HG03565 (cell line): ENCODE measurements around the gene ICAM1.

ENCODE experiments used
- ATAC-seq: cut with Tn5 transposase; IDR thresholded peaks from one replicate; pipeline ENCODE4 v1.9.1; 2021; ENCODE audit warnings: mild to moderate bottlenecking, moderate library complexity; ENCODE audit not compliant: unreplicated experiment

ICAM1 gene

GRCh38 chr19:10292206-10292788 is 21.4 kb downstream of the ICAM1 start:
- ATAC-seq, result peak; percentile 31

GRCh38 chr19:10292789-10293636 is 22.1 kb downstream of the ICAM1 start:
- no peak for ATAC-seq

- no peak for ATAC-seq
Measured at GRCh38 chr19:10293637-10294367, 22.9 kb downstream of the ICAM1 start.

- ATAC-seq, result no peak
Measured at GRCh38 chr19:10294368-10294697, 23.4 kb downstream of the ICAM1 start.

GRCh38 chr19:10295305-10295846 is 24.5 kb downstream of the ICAM1 start:
- no peak for ATAC-seq

GRCh38 chr19:10295847-10296591 is 25.1 kb downstream of the ICAM1 start:
- no peak for ATAC-seq

- no peak for ATAC-seq
Measured at GRCh38 chr19:10299545-10300458, 28.9 kb downstream of the ICAM1 start.

GRCh38 chr19:10305139-10305806 is 34.4 kb downstream of the ICAM1 start:
- ATAC-seq, result no peak

- ATAC-seq, result no peak
Measured at GRCh38 chr19:10306327-10306726, 35.4 kb downstream of the ICAM1 start.

GRCh38 chr19:10309423-10309822 is 38.5 kb downstream of the ICAM1 start, which contains the start of gene ZGLP1:
Gene ZGLP1 (minus strand): TSS chr19:10309815.
- ATAC-seq, result no peak

GRCh38 chr19:10315335-10316214 is 44.7 kb downstream of the ICAM1 start, which contains the start of gene FDX2:
Gene FDX2 (minus strand): TSS chr19:10316015. CDS start chr19:10315996, 19 bp downstream.
- ATAC-seq, result peak; percentile 66

- no peak for ATAC-seq
Measured at GRCh38 chr19:10316229-10317044, 45.5 kb downstream of the ICAM1 start.

- no peak for ATAC-seq
Measured at GRCh38 chr19:10317045-10317856, 46.3 kb downstream of the ICAM1 start.

GRCh38 chr19:10317857-10318462 is 47.0 kb downstream of the ICAM1 start:
- no peak for ATAC-seq

- no peak for ATAC-seq
Measured at GRCh38 chr19:10318807-10319682, 48.1 kb downstream of the ICAM1 start.
